Cerebellar cortex (tissue), 1 donor: ENCODE data around the gene CELA2A.
"Not testable (repeated sequence)": the region's sequence is repeated elsewhere in the genome, so short reads cannot be mapped to it uniquely, and the experiment has no call there.

Experiments
- DNase-seq: peaks from one replicate; pipeline ENCODE4 v3.0.0-alpha.2; 2015; ENCODE audit warnings: low spot score

CELA2A gene

DNA sequence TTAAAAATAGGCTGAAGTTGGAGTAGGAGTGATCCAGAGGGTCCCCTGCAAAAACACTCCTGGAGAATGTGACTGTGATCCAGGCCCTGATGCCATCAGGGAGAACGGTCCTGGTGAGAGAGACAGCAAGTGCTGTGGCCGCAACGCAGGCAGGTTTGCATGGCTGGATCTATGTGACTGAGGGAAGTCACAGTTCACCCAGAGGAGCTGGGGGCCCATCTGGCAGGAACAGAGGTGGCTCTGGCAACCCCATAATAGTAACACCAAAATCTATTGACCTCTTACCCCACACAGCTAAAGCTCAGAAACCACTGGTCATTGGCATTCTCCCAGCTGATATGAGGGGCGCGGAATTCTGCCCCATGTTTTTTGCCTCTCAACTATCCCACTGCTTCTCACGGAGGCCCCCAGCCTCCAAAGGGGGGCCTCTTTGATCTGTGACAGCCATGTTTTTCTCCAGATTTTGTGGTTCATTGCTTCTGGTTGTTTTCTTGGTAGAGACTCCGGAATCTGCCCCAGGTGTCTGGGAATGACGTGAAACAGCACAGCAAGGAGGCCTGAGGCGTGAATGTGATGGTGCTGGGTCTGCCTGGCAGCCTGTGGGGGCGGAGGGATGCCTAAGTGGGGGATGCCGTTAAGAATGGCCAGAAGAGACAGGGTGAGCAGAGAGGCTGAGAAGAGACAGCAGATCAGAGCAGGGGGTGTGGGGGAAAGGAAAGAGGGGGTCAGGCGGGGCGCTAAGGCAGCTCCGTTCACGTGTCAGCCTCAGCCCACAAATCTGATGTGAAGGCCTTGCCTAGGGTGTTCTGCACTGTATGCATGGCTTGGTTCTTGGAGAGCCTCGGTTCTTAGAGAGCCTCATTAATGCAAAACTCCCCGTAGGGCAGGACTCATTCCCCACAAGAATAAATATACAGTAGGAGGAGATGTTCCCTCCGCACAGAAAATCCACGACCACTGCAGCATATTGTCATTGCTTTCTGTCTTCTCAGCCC is 43.9 kb downstream of the CELA2A start:
- no peak for DNase-seq

DNA sequence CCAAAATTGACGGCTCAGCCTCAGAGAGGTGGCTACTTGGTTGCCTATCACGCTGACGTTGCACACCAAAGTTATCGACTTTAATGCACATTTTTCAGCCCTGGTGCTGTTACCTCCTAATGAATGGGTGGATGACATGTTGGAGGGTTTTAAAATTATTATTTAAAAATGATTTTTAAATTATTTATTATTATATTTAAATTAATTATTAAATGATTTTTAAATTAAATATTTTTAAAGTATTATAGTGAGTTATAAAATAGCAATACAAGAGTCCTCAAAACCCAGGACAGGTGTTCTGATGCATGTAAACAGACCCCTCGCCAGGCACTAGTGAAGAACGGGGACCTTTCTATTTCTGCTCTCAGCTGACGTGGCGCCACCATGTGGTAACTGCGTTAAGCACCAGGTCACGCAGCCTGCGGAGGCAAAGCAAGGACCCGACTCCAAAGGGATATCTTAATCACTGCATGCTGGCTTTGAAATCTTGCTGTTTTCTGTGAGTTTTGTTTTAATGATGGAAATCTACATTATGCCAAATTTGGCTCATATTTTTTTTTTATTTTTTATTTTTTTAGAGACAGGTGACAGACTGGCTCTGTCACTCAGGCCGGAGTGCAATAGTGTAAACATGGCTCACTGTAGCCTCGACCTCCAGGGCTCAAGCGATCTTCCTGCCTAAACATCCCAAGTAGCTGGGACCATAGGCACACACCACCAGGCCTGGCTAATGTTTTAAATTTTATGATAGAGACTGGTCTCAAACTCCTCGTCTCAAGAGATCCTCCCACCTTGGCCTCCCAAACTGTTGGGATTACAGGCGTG is 44.9 kb downstream of the CELA2A start:
- DNase-seq: peak; percentile 37

DNA sequence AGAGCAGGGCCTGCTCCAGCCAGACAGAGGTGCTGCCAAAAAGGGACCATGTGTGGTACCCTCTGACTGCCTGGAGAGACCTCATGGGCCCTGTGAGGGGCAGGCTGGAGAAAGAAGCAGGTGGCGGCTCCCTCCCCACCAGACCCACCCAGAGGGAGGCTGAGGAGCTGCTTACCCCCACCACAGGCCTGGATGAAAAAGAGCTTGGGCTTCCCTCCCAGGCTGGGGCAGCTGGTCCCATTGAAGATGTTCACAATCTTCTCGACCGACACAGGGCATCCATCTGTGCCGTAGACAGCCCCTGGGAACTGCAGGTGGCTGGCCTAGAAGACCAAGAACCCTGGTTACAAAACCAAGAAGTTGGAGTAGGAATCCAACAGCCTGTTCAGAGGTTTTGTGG is 47.9 kb downstream of the CELA2A start:
- no peak for DNase-seq

DNA sequence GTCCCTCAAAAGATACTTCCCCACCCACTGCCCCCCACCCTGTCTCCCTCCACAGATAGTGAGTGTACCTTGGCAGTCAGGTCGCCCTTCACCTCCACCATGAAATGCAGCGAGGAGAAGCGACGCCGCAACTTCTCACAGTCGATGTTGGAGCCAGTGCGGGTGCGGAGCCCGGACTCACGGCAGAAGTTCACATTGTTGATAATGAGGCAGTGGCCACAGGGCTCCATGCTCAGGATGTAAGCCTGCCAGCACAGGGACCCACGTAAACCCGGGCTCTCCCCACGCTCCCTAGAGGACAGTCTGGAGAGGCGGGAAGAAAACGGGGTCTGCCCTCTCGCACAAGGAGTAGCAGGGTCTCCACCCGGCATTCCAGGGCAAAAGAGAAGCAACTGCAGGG is 50.3 kb downstream of the CELA2A start:
- DNase-seq: no peak

DNA sequence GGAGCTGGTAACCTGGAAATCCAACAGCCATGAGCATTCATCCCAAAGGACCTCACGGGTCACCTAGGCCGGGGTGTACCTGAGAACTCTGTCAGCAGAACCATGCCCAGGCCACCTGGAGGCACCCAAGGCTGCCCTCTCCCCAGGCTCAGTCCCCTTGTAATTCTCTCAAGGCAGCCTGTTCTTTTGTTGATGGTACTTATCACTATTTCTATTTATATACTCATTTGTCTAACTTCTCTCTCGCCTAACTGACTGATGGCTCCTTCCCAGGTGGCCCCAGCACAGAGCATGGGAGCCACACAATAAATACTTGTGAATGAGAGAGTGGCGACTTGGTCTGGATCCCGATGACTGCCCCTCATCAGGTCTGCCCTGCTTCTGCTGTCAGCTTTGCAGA is 50.7 kb downstream of the CELA2A start:
- no peak for DNase-seq

DNA sequence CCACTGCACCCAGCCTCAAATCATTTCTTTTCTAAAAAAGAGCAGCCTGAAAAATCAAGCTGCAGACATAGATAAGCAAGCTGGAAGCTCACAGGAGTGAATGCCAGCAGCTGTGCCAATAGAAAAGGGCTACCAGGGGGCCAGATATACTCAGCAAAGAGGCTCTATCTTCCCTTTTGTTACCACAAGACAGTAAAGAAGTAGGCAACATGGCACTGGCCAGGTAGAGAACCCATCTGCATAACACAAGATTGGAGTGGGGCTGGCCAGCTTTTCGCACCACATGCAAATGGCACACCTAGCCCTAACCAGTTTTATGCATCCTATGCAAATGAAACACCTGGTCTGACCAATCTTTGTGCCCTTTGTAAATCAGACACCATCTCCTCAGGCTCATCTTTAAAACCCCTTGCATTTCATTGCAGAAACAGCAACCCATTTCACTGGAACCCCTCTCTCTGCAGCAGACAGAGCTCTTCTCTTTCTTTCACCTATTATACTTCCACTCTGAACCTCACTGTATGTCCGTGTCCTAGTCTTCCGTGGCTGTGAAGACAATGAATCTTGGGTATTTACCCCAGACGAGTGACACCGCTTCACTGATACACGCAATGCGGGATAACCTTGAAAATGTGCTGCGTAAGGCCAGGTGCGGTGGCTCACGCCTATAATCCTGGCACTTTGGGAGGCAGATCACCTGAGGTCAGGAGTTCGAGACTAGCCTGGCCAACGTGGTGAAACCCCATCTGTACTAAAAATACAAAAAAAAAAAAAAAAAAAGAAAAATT is 52.4 kb downstream of the CELA2A start:
- no peak for DNase-seq

DNA sequence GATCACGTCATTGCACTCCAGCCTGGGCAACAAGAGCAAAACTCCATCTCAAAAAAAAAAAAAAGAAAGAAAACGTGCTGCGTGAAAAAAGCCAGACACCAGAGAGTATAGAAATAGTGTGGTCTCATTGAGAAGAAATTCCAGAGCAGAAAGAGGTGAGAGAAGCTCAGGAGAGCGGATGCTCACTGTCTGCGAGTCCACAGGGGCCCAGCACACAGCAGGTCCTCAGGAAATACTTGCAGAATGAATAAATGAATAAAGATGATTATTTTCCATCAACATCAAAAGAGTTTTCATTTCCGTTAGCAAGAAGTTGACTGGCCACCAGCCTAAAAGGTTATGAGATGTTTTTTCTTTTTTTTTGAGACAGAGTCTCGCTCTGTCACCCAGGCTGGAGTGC is 53.1 kb downstream of the CELA2A start:
- no peak for DNase-seq

DNA sequence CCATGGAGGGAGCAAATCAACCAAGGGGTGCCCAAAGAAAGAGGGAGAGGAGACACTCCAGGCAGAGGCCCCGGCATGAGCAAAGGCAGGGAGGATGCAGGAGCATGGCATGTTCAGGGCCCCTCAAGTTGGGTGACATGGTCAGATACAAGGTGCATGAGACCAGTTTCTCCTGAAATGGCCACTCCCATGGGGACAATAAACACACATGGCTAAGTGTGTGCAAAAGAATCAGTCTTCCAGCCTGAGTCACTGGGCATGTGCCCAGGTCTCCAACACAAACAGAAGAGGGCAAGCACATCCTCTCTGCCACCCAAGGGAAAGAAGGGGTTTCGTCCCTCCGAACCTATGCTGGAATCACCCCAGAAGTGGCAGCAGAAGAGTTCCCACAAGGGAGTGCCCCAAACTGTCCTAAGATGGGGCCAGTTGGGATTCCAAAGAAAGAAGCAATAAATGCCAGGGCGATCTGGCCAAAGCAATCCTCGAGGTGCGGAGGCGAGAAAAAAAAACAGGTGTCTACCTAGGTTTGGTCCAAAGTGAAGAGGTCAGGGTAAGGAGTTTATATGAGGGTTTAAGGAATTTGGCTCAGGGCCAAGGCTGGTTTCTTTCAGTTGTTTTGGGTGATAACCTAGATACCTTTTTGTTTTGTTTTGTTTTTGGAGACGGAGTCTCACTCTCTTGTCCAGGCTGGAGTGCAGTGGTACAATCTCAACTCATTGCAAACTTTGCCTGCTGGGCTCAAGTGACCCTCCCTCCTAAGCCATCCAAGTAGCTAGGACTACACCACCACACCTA is 54.3 kb downstream of the CELA2A start:
- DNase-seq: no peak

DNA sequence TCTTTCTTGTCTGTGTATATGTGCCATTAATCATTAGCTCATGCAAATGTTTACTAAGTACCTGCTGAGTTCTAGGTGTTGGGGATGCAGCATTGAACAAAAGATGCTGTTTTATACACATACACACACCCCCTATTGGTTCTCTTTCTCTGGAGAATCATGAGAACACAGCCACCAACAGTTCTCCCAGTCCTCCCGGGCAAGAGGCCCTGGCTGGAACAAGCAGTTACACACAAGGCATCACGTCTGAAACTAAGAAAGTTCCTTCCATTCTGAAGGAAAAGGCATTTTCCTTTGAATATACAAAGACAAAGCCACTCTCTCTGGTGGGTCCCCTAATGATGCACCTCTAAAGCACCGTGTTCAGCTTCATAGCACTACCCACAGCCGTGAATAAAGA is 56.7 kb downstream of the CELA2A start:
- DNase-seq: no peak

DNA sequence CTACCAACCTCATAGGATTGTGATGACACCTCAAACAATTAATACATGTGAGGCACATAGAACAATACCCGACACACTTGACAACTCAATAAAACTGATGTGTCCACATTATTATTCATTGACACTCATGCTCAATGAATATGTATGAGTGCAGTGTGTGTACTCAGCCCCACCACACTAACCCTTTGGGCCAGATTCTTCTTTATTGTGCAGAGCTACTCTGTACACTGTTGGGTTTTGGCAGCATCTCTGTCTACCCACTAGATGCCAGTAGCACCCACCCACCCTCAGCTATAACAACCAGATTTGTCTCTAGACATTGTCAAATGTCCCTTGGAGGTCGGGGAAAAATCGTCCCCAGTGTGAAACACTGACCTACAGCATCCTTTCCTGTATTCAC is 57.4 kb downstream of the CELA2A start:
- no peak for DNase-seq

DNA sequence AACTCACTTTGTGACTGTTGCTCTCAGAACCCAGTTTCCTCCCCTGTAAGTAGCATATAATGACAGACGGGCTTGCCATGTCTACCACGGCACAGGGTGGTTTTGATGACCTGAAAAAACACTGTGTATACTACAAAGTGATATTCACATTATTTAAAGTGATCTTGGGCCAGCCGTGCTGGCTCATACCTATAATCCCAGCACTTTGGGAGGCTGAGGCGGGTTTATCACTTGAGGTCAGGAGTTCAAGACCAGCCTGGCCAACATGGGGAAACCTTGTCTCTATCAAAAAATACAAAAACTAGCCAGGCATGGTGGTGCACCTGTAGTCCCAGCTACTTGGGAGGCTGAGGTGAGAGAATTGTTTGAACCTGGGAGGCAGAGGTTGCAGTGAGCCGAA is 58.0 kb downstream of the CELA2A start:
- not testable (repeated sequence) for DNase-seq

DNA sequence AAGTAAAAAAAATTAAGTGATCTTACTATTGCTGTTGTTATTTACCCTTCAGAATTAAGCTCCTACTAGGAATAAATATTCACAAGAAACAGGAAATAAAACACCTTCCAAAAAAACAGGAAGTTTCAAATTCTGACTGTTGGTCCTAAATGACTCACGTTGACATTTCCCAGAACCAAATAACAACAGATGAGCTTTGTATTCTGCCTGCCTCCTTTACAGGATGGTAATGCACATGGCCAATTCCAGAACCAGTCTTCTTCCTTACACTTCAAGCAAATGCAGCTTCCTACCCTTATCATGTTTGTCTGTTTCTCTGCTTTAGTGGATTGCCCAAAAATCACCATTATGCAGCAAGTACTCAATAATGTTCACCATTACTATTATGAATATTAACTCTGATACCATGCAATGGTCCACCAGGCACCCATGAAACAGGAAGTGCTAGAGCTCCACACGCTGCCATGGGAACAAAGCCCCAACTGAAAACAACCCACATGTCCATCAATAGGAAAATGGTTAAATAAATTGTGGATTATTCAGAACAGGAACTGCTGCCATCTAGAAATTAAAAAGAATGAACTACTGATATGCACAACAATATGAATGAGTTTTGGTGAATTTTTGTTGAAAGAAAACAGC is 58.6 kb downstream of the CELA2A start:
- DNase-seq: no peak

DNA sequence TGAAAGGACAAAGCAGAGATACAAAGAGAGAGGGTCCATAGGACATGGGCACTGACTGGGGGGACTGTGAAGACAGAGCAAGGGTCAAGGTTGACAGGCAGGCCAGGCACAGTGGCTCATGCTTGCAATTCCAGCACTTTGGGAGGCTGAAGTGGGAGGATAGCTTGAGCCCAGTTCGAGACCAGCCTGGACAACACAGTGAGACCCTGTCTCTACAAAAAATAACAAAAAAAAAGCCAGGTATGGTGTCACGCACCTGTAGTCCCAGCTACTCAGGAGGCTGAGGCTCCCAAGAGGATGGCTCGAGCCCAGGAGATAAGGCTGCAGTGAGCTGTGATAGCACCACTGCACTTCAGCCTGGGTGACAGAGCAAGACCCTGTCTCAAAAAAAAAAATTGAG is 63.1 kb downstream of the CELA2A start:
- DNase-seq: no peak

DNA sequence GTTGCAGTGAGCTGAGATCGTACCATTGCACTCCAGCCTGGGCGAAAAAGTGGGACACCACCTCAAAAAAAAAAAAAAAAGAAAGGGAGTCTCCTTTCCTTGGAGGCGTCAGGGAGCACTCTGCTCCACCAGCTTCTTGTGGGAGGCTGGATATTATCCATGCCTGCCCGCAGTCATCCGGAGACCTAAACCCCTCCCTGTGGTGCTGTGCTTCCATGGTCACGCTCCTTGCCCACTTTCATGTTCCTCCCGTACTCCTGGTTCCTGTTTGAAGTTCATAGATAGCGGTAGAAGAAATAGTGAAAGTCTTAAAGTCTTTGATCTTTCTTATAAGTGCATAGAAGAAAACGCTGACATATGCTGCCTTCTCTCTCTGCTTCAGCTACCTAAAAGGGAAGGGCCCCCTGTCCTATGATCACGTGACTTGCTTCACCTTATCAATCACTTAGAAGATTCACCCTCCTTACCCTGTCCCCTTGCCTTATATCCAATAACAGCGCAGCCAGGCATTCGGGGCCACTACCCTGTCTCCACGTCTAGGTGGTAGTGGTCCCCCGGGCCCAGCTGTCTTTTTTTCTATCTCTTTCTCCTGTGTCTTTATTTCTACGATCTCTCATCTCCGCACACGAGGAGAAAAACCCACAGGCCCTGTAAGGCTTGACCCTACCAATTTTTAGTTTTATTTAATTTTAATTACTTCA is 64.8 kb downstream of the CELA2A start:
- DNase-seq: not testable (repeated sequence)
